NCI-H2107 (cell line): Measurements from ENCODE around the gene CAPZA1.

Experiments used
- DNase-seq: peaks from one replicate; lab custom pipeline; 2025; lab: John Stamatoyannopoulos, UW

The CAPZA1 gene

GRCh38 chr1:112677501-112677900, 57.9 kb downstream of the CAPZA1 start:
- DNase-seq = no peak

DNA sequence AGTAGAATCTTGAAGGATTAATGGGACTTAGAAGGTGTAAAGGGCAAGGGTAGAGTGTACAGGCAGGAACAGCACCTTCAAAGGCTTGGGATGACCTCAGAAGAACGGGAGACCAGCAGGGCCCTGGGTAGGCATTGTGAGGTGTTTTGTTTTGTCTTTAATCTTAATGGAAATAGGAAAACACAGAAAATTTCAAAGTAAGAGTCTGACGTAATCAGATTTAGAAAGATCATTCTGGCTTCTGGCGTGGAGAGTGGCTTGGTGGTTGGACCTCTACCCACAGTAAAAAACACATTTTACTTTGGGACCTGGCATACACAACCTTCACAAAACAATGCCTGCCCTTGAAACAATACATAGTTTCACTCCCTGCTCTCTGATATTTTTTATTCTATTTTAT, 59.0 kb downstream of the CAPZA1 start:
- no peak for DNase-seq

GRCh38 chr1:112685913-112686312, 66.3 kb downstream of the CAPZA1 start:
- no peak for DNase-seq

DNA sequence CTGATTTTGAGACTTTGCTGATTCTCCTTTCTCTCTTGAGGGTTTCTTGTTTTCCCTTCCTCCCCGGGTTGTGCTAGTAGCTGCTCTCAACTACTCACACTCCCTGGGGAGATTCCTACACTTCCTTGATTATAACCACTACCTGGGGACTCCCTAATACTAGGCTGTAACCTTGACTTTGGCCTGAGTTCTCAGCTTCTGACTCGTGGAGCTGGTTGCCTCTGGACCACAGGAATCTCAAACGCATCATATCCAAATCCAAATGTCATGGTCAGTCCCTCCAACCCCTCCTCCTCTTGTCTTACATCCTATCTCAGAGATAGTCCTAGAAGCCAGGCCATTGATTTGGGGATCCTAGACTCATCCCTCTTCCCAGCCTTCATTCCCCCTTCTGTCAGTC, 66.8 kb downstream of the CAPZA1 start:
- DNase-seq = no peak

DNA sequence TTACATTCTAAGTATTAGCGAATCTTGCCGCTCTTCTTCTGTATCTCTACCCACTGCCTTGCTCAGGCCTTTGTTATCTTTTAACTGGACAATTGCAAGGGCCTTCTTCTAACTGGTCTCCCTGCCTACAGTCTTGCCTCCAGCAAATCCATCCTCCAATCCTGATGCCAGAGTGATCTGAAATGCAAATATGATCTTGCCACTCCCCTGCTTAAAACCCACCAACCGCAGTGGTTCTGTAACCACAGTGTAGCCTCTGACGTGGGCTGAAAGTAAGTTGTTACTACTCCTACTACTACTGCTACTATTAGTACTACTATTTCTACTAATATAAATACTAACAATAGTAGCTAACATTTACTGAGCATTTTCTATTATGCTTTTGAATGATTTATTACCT, 67.2 kb downstream of the CAPZA1 start:
- DNase-seq = no peak

DNA sequence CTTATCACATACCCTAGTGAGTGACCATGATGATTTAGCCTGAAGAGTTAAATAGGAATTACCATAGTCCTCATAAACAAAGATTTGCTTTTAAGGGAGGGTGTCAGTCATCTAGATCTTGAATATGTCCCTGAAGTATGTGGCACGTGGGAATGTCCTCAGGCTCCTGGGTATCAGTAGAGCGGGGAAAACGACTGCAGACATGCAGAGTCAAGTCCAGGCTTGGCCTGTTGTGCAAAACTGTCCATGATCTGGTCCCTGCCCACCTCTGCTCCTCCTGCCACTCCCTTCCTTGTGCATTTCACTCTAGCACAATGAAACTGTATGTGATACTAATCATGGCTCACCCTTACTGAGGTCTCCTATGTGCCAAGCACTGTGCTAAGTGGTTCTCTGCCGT, 67.7 kb downstream of the CAPZA1 start:
- DNase-seq = no peak

DNA sequence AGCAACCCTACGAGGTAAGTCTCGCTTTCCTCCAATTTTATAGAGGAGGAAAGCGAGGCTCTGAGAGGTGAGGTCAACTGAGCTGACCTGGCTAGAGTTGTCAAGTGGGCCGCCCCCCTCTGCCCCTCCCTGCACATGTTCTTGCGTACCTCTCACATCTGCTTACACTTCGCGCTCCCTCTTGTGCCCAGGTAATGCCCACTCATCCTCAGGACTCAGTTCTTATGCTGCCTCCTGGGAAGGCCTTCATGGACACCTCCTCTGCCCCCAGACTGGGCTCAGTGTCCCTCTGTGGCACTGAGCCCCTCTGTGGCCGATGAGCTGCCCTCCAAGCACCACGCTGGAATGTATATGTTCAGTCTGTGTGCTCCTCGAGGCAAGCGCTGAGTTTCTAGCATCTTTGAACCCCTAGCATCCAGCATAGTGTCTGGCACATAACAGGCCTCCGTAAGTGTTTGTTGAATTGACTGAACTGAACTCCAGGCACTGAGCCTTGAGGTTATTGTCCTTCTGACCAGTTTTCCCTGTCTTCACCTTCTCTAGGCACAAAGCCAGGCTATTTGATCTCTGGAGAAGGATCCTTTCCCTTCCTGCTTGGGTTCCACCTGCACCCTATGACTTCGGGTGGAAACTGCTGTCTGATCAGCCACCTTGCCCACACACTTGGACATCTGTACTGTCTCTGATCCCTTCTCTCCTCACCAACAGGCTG, 68.3 kb downstream of the CAPZA1 start:
- DNase-seq = no peak

DNA sequence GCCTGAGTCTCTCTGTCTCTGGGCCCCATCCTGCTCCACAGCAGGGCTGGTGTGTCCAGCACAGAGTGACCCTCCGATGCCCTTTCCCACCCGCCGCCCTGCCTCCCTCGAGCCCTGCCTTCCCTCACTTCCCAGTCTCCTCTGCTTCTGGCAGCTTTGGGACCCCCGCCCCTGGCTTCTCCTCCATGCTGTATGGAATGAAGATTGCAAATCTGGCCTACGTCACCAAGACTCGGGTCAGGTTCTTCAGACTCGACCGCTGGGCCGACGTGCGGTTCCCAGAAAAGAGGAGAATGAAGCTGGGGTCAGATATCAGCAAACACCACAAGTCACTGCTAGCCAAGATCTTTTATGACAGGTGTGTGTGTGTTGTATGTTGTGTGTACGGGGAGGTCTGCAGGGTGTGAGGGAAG, 69.2 kb downstream of the CAPZA1 start:
- no peak for DNase-seq

DNA sequence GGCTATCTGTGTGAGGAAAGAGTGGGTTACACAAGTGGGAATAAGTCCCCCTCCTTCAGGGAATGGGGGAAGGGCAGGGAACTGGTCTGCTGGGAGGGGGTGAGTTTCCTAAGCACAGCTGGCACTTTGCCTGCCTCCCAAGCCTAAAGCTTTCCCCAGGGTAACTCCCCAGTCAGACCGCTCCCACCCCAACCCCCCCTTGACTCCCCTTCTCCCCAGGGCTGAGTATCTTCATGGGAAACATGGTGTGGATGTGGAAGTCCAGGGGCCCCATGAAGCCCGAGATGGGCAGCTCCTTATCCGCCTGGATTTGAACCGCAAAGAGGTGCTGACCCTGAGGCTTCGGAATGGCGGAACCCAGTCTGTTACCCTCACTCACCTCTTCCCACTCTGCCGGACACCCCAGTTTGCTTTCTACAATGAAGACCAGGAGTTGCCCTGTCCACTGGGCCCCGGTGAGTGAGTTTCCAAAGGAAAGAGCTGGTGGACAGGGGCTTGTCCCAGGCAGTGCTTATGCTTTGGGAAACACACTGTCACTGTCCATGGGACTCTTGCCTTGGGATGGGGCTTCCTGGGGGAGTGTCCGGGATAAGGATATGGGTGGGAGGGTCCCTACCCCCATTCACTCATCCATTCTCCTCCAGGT, 69.7 kb downstream of the CAPZA1 start:
- DNase-seq = no peak

- no peak for DNase-seq
Measured at GRCh38 chr1:112689842-112690237, 70.2 kb downstream of the CAPZA1 start.

- DNase-seq = no peak
Measured at GRCh38 chr1:112692681-112693080, 73.0 kb downstream of the CAPZA1 start.

- no peak for DNase-seq
Measured at GRCh38 chr1:112693821-112694220, 74.2 kb downstream of the CAPZA1 start.

DNA sequence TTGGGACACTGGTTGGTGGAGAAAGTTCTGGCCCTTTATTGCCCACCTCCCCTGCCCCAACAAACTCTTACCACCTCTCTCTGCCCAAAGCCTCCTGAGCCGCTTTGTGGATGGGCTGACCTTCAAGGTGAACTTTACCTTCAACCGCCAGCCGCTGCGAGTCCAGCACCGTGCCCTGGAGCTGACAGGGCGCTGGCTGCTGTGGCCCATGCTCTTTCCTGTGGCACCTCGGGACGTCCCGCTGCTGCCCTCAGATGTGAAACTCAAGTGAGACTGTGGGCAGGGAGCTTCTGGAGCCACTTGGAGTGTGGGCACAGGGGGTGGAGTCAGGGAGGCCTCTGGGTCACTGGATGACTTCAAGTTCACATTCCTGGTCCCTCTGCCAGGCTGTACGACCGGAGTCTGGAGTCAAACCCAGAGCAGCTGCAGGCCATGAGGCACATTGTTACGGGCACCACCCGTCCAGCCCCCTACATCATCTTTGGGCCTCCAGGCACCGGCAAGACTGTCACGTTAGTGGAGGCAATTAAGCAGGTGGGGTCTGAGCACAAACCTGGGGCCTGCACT, 74.8 kb downstream of the CAPZA1 start:
- DNase-seq = no peak

GRCh38 chr1:112695276-112695675, 75.6 kb downstream of the CAPZA1 start:
- DNase-seq = no peak

- DNase-seq = no peak
Measured at GRCh38 chr1:112696578-112697314, 77.1 kb downstream of the CAPZA1 start.

GRCh38 chr1:112697781-112698201, 78.2 kb downstream of the CAPZA1 start:
- DNase-seq = no peak

GRCh38 chr1:112698366-112699310, 79.0 kb downstream of the CAPZA1 start:
- peak; percentile 86 for DNase-seq

- no peak for DNase-seq
Measured at GRCh38 chr1:112699425-112700144, 80.0 kb downstream of the CAPZA1 start.

DNA sequence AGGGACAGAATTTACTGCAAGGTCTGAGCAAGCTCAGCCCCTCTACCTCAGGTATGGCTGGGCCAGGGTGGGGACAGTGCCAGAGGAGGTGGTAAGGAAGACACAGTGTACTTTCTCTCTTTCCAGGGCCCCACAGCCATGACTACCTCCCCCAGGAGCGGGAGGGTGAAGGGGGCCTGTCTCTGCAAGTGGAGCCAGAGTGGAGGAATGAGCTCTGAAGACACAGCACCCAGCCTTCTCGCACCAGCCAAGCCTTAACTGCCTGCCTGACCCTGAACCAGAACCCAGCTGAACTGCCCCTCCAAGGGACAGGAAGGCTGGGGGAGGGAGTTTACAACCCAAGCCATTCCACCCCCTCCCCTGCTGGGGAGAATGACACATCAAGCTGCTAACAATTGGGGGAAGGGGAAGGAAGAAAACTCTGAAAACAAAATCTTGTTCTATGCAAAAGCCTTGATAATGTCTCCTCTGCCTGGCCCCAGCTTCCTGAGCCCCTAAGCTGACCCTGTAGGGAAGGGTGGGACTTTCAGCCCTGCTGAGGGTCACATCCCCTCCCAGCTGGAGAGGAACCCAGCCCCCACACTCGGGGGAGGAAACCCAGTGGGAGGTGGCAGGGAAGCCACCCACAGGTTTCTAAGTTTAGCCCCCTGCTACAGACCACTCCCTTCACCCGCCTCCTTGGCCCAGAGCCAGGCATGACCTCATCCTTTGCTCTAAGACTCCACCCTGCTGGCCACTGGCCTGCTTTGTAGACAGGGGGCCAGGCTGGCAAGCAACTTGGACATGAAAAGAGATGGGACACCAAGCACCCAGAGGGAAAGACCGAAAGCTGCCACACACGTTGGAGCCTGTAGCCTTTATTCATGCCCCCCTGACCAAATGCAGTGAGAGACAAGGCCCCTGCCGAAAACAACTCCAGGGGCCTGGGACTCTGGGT, 80.9 kb downstream of the CAPZA1 start:
- DNase-seq = peak; percentile 50
